BJ (cell line): ENCODE results near the gene ATRIP. TPM values are rescaled to one million over a fixed set of nuclear protein-coding genes. Genes with fewer than 3 reads are reported as not detected.

Source experiments
- CTCF ChIA-PET: fragments of 350-600 bp; formaldehyde crosslinking; extraction: SDS; loops from one replicate; lab custom pipeline; 2021; ENCODE audit warnings: antibody characterized with exemption, inconsistent platforms; lab: Yijun Ruan, JAX
- POLR2A ChIA-PET: fragments of 300-600 bp; sonication (Branson Sonifier 250); formaldehyde crosslinking; extraction: SDS; loops from one replicate; lab custom pipeline; 2021; ENCODE audit warnings: antibody characterized with exemption; lab: Charles Lee
- DNase-seq: peaks from one replicate; pipeline ENCODE4 v3.0.0-alpha.2; 2011; ENCODE audit warnings: low read depth
- H3K27me3 ChIP-seq: 2 replicates; pipeline ENCODE4 v1.6.0; 2011; ENCODE audit warnings: low read length; ENCODE audit not compliant: control insufficient read depth, insufficient read depth
- H3K36me3 ChIP-seq: 2 replicates; pipeline ENCODE4 v1.5.1; 2011; ENCODE audit warnings: low read length; ENCODE audit not compliant: control insufficient read depth, insufficient read depth
- H3K4me3 ChIP-seq: 2 replicates; pipeline ENCODE4 v1.5.1; 2011; ENCODE audit warnings: low read depth, mild to moderate bottlenecking, control low read depth, low read length
- CTCF ChIP-seq: IDR thresholded peaks from 2 replicates; pipeline ENCODE4 v1.5.1; 2011; ENCODE audit warnings: low read depth, mild to moderate bottlenecking, control low read depth, inconsistent platforms, low read length, moderate library complexity; ENCODE audit not compliant: insufficient read depth
- polyA minus RNA-seq: library from RNA; depleted of rRNA, polyadenylated mRNA; stranded (reverse); fragments of >200 nt; gene quantifications from 2 replicates; pipeline ENCODE4 v1.2.3, GENCODE V29; 2011; rRNA and poly(A)+ RNA removed
- polyA plus RNA-seq: library from polyadenylated mRNA; depleted of rRNA; stranded (reverse); fragments of >200 nt; gene quantifications from 2 replicates; pipeline ENCODE4 v1.2.3, GENCODE V29; 2011; rRNA removed

The ATRIP gene
- polyA plus RNA-seq (6.3 and 7.9 TPM in 2 replicates), polyA minus RNA-seq (7.8 and 13.2 TPM in 2 replicates)

GRCh38 chr3:48446425-48447193 lies at the start of gene ATRIP:
ATRIP (plus strand) TSS chr3:48446737; CDS start chr3:48446846, 109 bp downstream.
- ChIA-PET CTCF (interaction anchor here (1.2 to 4.8 kb wide), 6 partner anchors 11 to 206 kb away, joined by 3 to 40 read pairs (median 4); partner anchors contain the start of gene ZNF589), POLR2A (interaction anchor here (0.6 to 0.7 kb wide), 3 partner anchors 110 to 1356 kb away, joined by 3 to 4 read pairs (median 3); partner anchors contain the start of gene INKA1)
- peak within 1 kb of the TSS; percentile 64 for H3K4me3 ChIP-seq
- TF ChIP-seq CTCF, result no peak
- no peak for DNase-seq
- peaks cover 4% of the 10 kb centered on the region; the same call in 1 of the 2 replicates for H3K36me3 ChIP-seq
- no peaks in the 10 kb centered on the region for H3K27me3 ChIP-seq

- Histone ChIP-seq H3K36me3 (no peaks in the 10 kb centered on the region), H3K27me3 (peaks cover 6% of the 10 kb centered on the region), H3K4me3 (no peak overlapping the region)
- DNase-seq, result no peak
- ChIA-PET POLR2A (no interaction called here), CTCF (interaction anchor here (0.6 to 7.8 kb wide), 2 partner anchors 37 to 134 kb away, joined by 4 to 252 read pairs; no protein-coding TSS in a partner anchor)
- TF ChIP-seq CTCF, result no peak
Observed at GRCh38 chr3:48397767-48398681, 48.5 kb upstream of the ATRIP start.

GRCh38 chr3:48398701-48399386 lies 47.7 kb upstream of the ATRIP start:
- Histone ChIP-seq H3K36me3 (no peaks in the 10 kb centered on the region), H3K4me3 (no peak overlapping the region), H3K27me3 (peaks cover 6% of the 10 kb centered on the region)
- POLR2A ChIA-PET, result no interaction called here
- no peak for TF ChIP-seq CTCF
- CTCF ChIA-PET, result interaction anchor here (0.6 to 7.8 kb wide), 3 partner anchors 36 to 135 kb away, joined by 4 to 252 read pairs (median 7); no protein-coding TSS in a partner anchor
- DNase-seq, result no peak

- no peak for TF ChIP-seq CTCF
- Histone ChIP-seq H3K4me3 (no peak overlapping the region), H3K36me3 (peaks cover 4% of the 10 kb centered on the region; the same call in 1 of the 2 replicates), H3K27me3 (peaks cover 6% of the 10 kb centered on the region)
- ChIA-PET CTCF (interaction anchor here (1.0 to 7.8 kb wide), 14 partner anchors 12 to 168 kb away, joined by 3 to 252 read pairs (median 8); partner anchors contain the start of genes CCDC51, PFKFB4, PLXNB1 and TMA7), POLR2A (no interaction called here)
- DNase-seq, result no peak
Observed at GRCh38 chr3:48399387-48400172, 47.0 kb upstream of the ATRIP start.
